ENCODE measurements around the gene RIPOR3. TPM values are rescaled to one million over a fixed set of nuclear protein-coding genes. Genes with fewer than 3 reads are reported as not detected.

Gene RIPOR3
- polyA plus RNA-seq, 1 of the 3 experiments (the other 2 are of a cell fraction), result 1.2 TPM

- Histone ChIP-seq H3K27me3 (ENCODE audit: insufficient read depth) (no peaks in the 10 kb centered on the region), H3K27ac (ENCODE audit: low read depth in 2 of 2, low read length in 1 of 2) (peak overlapping the region in 1 of 2 experiments; percentile 95; a peak in 2 of 4 replicates), H2AFZ (ENCODE audit: low read depth) (no peak overlapping the region), H3K79me2 (ENCODE audit: insufficient read depth) (peaks cover 74% of the 10 kb centered on the region), H4K20me1 (ENCODE audit: insufficient read depth) (no peaks in the 10 kb centered on the region), H3K4me3 (ENCODE audit: low read depth in 2 of 2, low read length in 1 of 2) (no peak overlapping the region), H3K4me2 (no peak overlapping the region), H3K9me3 (no peaks in the 10 kb centered on the region), H3K36me3 (replicated peaks in 1 of 2; ENCODE audit: control insufficient read depth in 1 of 2, insufficient read depth in 2 of 2, low read length in 1 of 2) (peaks cover 13 to 20% of the 10 kb centered on the region in 2 experiments), H3F3A (replicated peaks; ENCODE audit: insufficient read depth) (peaks cover 24% of the 10 kb centered on the region), H3K4me1 (ENCODE audit: control insufficient read depth in 1 of 2, insufficient read depth in 2 of 2, low read depth in 1 of 2, low read length in 1 of 2) (peaks cover 23 to 29% of the 10 kb centered on the region in 2 experiments; a peak in 3 of 4 replicates), H3K9me2 (no peaks in the 10 kb centered on the region), H3K9ac (no peak overlapping the region)
- no peak for DNase-seq
- WGBS (ENCODE audit: low lambda C conversion rate), result 90% methylated on average over 8 of the region's 8 CpGs
- CTCF ChIA-PET, result interaction anchor here (0.6 to 3.9 kb wide), 2 partner anchors 18 to 96 kb away, joined by 3 to 21 read pairs; no protein-coding TSS in a partner anchor
- POLR2A ChIA-PET, result no interaction called here
- TF ChIP-seq USF1 (IDR thresholded peaks at IDR 0.05; ENCODE audit: borderline replicate concordance, low read depth) (no peak), ZBTB33 (IDR thresholded peaks at IDR 0.05; ENCODE audit: borderline replicate concordance, low read depth) (no peak), TEAD4 (IDR thresholded peaks at IDR 0.05; ENCODE audit: borderline replicate concordance, insufficient read depth) (no peak)
Measured at GRCh38 chr20:50559856-50560638, 131.3 kb downstream of the RIPOR3 start.

- ChIA-PET POLR2A (no interaction called here), CTCF (interaction anchor here (1.5 kb wide), 1 partner anchor 11 kb away, joined by 4 read pairs; no protein-coding TSS in a partner anchor)
- Histone ChIP-seq H3K4me2 (no peak overlapping the region; the same call in 1 of the 2 replicates), H3K9me2 (no peaks in the 10 kb centered on the region), H4K20me1 (ENCODE audit: insufficient read depth) (no peaks in the 10 kb centered on the region), H3K79me2 (ENCODE audit: insufficient read depth) (peaks cover 74% of the 10 kb centered on the region), H3K9ac (no peak overlapping the region), H3F3A (replicated peaks; ENCODE audit: insufficient read depth) (peaks cover 24% of the 10 kb centered on the region), H2AFZ (ENCODE audit: low read depth) (no peak overlapping the region), H3K4me3 (ENCODE audit: low read depth in 2 of 2, low read length in 1 of 2) (no peak overlapping the region), H3K4me1 (ENCODE audit: control insufficient read depth in 1 of 2, insufficient read depth in 2 of 2, low read depth in 1 of 2, low read length in 1 of 2) (peaks cover 23 to 29% of the 10 kb centered on the region in 2 experiments; a peak in 3 of 4 replicates), H3K27ac (ENCODE audit: low read depth in 2 of 2, low read length in 1 of 2) (peak overlapping the region in 1 of 2 experiments; percentile 58; a peak in 2 of 4 replicates), H3K36me3 (replicated peaks in 1 of 2; ENCODE audit: control insufficient read depth in 1 of 2, insufficient read depth in 2 of 2, low read length in 1 of 2) (peaks cover 9 to 20% of the 10 kb centered on the region in 2 experiments), H3K27me3 (ENCODE audit: insufficient read depth) (no peaks in the 10 kb centered on the region), H3K9me3 (no peaks in the 10 kb centered on the region)
- DNase-seq, result no peak
- 98% methylated on average over 6 of the region's 6 CpGs for WGBS (ENCODE audit: low lambda C conversion rate)
- TF ChIP-seq JUND (IDR thresholded peaks at IDR 0.05) (no peak), RAD21 (IDR thresholded peaks at IDR 0.05; ENCODE audit: low read length) (no peak), MAX (IDR thresholded peaks at IDR 0.05; ENCODE audit: low read depth) (no peak)
Measured at GRCh38 chr20:50559149-50559548, 132.2 kb downstream of the RIPOR3 start.

Measured in SK-N-SH (cell line).